H1 (cell line): ENCODE data around the gene CABP2.
"Not testable (repeated sequence)": the region's sequence is repeated elsewhere in the genome, so short reads cannot be mapped to it uniquely, and the experiment has no call there.

Experiments used
- ATF3 ChIP-seq: IDR thresholded peaks from 2 replicates; pipeline ENCODE4 v1.6.1; 2011; ENCODE audit warnings: low read depth, mild to moderate bottlenecking, low read length; ENCODE audit not compliant: insufficient read depth
- CTCF ChIP-seq, 3 experiments: IDR thresholded peaks; 1 replicate in 2 of 3; 2 replicates in 1 of 3; pipeline versions ENCODE4 v1.5.1 to v1.6.1; 2011; ENCODE audit warnings: low read length in 3 of 3, mild to moderate bottlenecking in 3 of 3, inconsistent platforms in 2 of 3, low read depth in 1 of 3, moderate library complexity in 1 of 3; ENCODE audit not compliant: insufficient read depth in 1 of 3; ENCODE audit errors: control extremely low read depth in 1 of 3
- EGR1 ChIP-seq: IDR thresholded peaks from 2 replicates; pipeline ENCODE4 v1.6.1; 2011; ENCODE audit warnings: low read depth, low read length, borderline replicate concordance
- EZH2 ChIP-seq: fragments of 200-600 bp; sonication (generic); IDR thresholded peaks from 2 replicates; pipeline ENCODE4 v1.7.1; 2012; ENCODE audit warnings: low read depth, mild to moderate bottlenecking, moderate library complexity, low read length, inconsistent platforms; ENCODE audit not compliant: severe bottlenecking
- MAX ChIP-seq: IDR thresholded peaks from 2 replicates; pipeline ENCODE4 v1.6.1; 2012; ENCODE audit warnings: inconsistent platforms
- SIN3A ChIP-seq, 2 experiments: IDR thresholded peaks in 1 of 2; conservative IDR thresholded peaks in 1 of 2; 2 replicates each; pipeline ENCODE4 v1.6.1; 2011 to 2012; ENCODE audit warnings: low read length in 2 of 2, improper control_type of control experiment in 1 of 2, low read depth in 1 of 2, mild to moderate bottlenecking in 1 of 2
- TAF1 ChIP-seq: IDR thresholded peaks from 2 replicates; pipeline ENCODE4 v1.6.1; 2011; ENCODE audit warnings: mild to moderate bottlenecking, low read depth, low read length
- ZNF274 ChIP-seq: IDR thresholded peaks from 2 replicates; pipeline ENCODE4 v1.7.0; 2012; ENCODE audit warnings: low read length, borderline replicate concordance; ENCODE audit errors: extremely low read depth

GRCh38 chr11:67477344-67478050 lies 45.7 kb downstream of the CABP2 start:
- TF ChIP-seq EZH2; TAF1; CTCF (IDR thresholded peaks at IDR 0.05; ENCODE audit: control extremely low read depth in 1 of 3, insufficient read depth in 1 of 3, low read depth in 1 of 3, low read length in 3 of 3); ATF3; MAX; ZNF274; EGR1; SIN3A (conservative IDR thresholded peaks at IDR 0.05 in 1 of 2, IDR thresholded peaks at IDR 0.05 in 1 of 2; ENCODE audit: low read depth in 1 of 2, low read length in 2 of 2): not testable (repeated sequence)
